Stimulated activated CD4-positive, alpha-beta T cell treated with anti-CD3 and anti-CD28 coated beads, Interleukin-4, amount 100 ng/mL, for 1 hour (primary cell): ENCODE data around the gene MTUS2.
A peak's percentile ranks its signal among the peaks of the same experiment; 100 is the strongest.

Experiments
- DNase-seq: peaks from one replicate; pipeline ENCODE4 v3.0.0-alpha.2; 2020

MTUS2 gene

GRCh38 chr13:29496241-29496712 lies 676.1 kb downstream of the MTUS2 start:
- no peak for DNase-seq

- DNase-seq = no peak
These were observed 677.1 kb downstream of the MTUS2 start for GRCh38 chr13:29497137-29497654.

GRCh38 chr13:29498426-29499040 lies 678.4 kb downstream of the MTUS2 start:
- DNase-seq = no peak

GRCh38 chr13:29499506-29500165 lies 679.5 kb downstream of the MTUS2 start:
- DNase-seq = no peak

GRCh38 chr13:29500386-29500785 lies 680.2 kb downstream of the MTUS2 start:
- no peak for DNase-seq

- DNase-seq = no peak
These were observed 681.5 kb downstream of the MTUS2 start for GRCh38 chr13:29501674-29502073.

GRCh38 chr13:29502391-29503008 lies 682.4 kb downstream of the MTUS2 start:
- DNase-seq = no peak

- DNase-seq = no peak
These were observed 683.1 kb downstream of the MTUS2 start for GRCh38 chr13:29503041-29503837.

- DNase-seq = no peak
These were observed 684.6 kb downstream of the MTUS2 start for GRCh38 chr13:29504691-29505090.

- no peak for DNase-seq
These were observed 685.4 kb downstream of the MTUS2 start for GRCh38 chr13:29505511-29505910.

GRCh38 chr13:29505950-29506349 lies 685.8 kb downstream of the MTUS2 start:
- DNase-seq = no peak

- no peak for DNase-seq
These were observed 687.2 kb downstream of the MTUS2 start for GRCh38 chr13:29507356-29507755.

- peak; percentile 73 for DNase-seq
These were observed 688.2 kb downstream of the MTUS2 start for GRCh38 chr13:29508130-29508875.

- no peak for DNase-seq
These were observed 688.7 kb downstream of the MTUS2 start for GRCh38 chr13:29508876-29509252.

- no peak for DNase-seq
These were observed 690.0 kb downstream of the MTUS2 start for GRCh38 chr13:29509999-29510589.

GRCh38 chr13:29510651-29511084 lies 690.5 kb downstream of the MTUS2 start:
- no peak for DNase-seq

- DNase-seq = no peak
These were observed 691.1 kb downstream of the MTUS2 start for GRCh38 chr13:29511106-29511796.

- DNase-seq = no peak
These were observed 691.8 kb downstream of the MTUS2 start for GRCh38 chr13:29511980-29512379.

- DNase-seq = no peak
These were observed 693.2 kb downstream of the MTUS2 start for GRCh38 chr13:29513002-29513980.
